SHP77 (cell line): ENCODE results near the gene KRT81.
"Not testable (repeated sequence)": the region's sequence is repeated elsewhere in the genome, so short reads cannot be mapped to it uniquely, and the experiment has no call there.

Experiments
- DNase-seq, 2 experiments: peaks; one replicate each; lab custom pipeline; 2025; lab: John Stamatoyannopoulos, UW

Gene KRT81

GRCh38 chr12:52241205-52241842, 50.0 kb downstream of the KRT81 start:
- no peak for DNase-seq

GRCh38 chr12:52240247-52240646, 51.1 kb downstream of the KRT81 start:
- DNase-seq = not testable (repeated sequence)

- DNase-seq = no peak
These were observed 51.6 kb downstream of the KRT81 start for GRCh38 chr12:52239767-52240166.

GRCh38 chr12:52238916-52239646, 52.3 kb downstream of the KRT81 start:
- no peak for DNase-seq

- DNase-seq = no peak
These were observed 53.0 kb downstream of the KRT81 start for GRCh38 chr12:52238207-52238840.

GRCh38 chr12:52236386-52237050, 54.8 kb downstream of the KRT81 start:
- no peak for DNase-seq
